ENCODE measurements around the gene SYT2.

Gene SYT2

DNA sequence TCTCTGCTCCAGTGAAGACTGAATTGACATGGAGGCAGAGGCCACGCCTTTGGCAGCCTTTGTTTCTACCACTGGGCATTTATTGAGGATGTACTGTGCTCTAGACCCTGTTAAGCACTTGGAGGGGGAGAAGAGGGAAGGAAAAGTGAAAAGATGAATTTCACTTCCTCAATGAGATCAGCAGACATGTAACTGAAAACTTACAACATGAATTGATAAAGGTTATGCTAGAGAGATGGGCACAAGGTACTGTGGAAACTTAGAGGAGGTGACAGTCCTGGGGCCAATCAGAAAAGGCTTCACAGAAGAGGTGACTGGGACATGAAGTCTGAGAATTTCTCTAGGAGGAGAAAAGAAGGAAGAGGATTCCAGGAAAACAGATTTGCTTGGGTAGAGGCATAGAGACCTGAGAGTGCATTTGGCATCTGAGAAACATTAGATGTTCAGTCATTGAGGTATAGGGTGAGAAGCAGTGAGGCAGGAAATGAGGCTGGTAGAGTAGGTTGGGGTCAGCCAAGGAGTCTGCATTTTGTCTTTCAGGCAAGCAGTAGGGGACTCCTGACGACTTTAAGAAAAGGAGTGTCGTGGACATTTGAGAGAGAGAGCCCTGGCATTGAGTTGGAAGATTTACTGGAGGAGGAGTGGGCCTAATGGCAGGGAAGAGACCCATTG lies 113.0 kb downstream of the SYT2 start:
- TF ChIP-seq POLR2AphosphoS5 (IDR thresholded peaks at IDR 0.05; ENCODE audit: low read depth, low read length) = no peak
- TF ChIP-seq TAF1 (IDR thresholded peaks at IDR 0.05; ENCODE audit: borderline replicate concordance, insufficient read depth, low read length) = no peak
- no peak for TF ChIP-seq SIN3A (IDR thresholded peaks at IDR 0.05; ENCODE audit: borderline replicate concordance, insufficient read depth, low read length)
- TF ChIP-seq, protein P1, sequence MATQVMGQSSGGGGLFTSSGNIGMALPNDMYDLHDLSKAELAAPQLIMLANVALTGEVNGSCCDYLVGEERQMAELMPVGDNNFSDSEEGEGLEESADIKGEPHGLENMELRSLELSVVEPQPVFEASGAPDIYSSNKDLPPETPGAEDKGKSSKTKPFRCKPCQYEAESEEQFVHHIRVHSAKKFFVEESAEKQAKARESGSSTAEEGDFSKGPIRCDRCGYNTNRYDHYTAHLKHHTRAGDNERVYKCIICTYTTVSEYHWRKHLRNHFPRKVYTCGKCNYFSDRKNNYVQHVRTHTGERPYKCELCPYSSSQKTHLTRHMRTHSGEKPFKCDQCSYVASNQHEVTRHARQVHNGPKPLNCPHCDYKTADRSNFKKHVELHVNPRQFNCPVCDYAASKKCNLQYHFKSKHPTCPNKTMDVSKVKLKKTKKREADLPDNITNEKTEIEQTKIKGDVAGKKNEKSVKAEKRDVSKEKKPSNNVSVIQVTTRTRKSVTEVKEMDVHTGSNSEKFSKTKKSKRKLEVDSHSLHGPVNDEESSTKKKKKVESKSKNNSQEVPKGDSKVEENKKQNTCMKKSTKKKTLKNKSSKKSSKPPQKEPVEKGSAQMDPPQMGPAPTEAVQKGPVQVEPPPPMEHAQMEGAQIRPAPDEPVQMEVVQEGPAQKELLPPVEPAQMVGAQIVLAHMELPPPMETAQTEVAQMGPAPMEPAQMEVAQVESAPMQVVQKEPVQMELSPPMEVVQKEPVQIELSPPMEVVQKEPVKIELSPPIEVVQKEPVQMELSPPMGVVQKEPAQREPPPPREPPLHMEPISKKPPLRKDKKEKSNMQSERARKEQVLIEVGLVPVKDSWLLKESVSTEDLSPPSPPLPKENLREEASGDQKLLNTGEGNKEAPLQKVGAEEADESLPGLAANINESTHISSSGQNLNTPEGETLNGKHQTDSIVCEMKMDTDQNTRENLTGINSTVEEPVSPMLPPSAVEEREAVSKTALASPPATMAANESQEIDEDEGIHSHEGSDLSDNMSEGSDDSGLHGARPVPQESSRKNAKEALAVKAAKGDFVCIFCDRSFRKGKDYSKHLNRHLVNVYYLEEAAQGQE (IDR thresholded peaks at IDR 0.05; ENCODE audit: insufficient read depth in 1 of 2, low read depth in 2 of 2, low read length in 2 of 2) = no peak
- no peak for TF ChIP-seq FOXP2 (optimal IDR thresholded peaks at IDR 0.05; ENCODE audit: borderline replicate concordance, extremely low read depth, extremely low read length, insufficient read depth)

DNA sequence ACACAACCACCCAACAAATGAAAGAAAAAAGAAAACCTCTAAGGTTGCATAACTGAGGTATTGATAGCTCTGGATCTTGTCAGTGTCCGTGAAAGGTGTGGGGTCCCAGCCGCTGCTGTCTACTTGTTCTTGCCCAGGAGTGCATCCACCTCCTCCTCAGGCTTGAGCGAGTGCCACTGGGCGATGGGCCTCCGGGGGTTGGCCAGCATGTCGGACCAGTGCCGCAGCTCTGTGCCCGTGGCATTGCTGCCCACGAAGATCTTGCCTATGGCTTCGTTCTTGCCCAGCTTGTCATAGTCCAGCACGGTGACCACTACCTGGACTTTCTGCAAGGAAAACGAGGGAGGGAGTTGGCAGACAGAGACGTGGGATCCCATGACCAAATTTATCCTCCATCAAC lies 113.6 kb downstream of the SYT2 start:
- TF ChIP-seq SIN3A (IDR thresholded peaks at IDR 0.05; ENCODE audit: borderline replicate concordance, insufficient read depth, low read length) (no peak), POLR2AphosphoS5 (IDR thresholded peaks at IDR 0.05; ENCODE audit: low read depth, low read length) (no peak), FOXP2 (optimal IDR thresholded peaks at IDR 0.05; ENCODE audit: borderline replicate concordance, extremely low read depth, extremely low read length, insufficient read depth) (no peak), TAF1 (IDR thresholded peaks at IDR 0.05; ENCODE audit: borderline replicate concordance, insufficient read depth, low read length) (no peak)
- TF ChIP-seq, protein P1 (IDR thresholded peaks at IDR 0.05; ENCODE audit: insufficient read depth in 1 of 2, low read depth in 2 of 2, low read length in 2 of 2) = no peak

DNA sequence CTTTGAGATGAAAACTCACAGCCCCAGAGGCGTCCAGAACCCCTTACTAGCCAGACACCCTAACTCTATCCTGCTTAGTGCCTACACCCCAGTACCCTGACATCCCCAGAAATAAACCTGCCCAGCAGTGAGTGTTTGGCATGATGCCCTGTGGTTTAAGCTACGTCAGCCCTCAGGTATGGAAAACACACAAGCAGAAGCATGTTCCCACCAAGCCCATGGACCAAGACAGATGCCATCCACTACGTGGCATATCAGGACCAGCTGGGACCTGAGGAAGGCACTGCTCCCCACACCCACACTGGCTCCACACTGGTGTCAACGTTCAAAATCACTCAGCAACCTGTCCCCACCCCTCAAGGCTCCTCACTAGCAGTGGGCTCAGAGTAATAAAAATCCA lies 116.4 kb downstream of the SYT2 start:
- TF ChIP-seq POLR2AphosphoS5 (IDR thresholded peaks at IDR 0.05; ENCODE audit: low read depth, low read length) = no peak

DNA sequence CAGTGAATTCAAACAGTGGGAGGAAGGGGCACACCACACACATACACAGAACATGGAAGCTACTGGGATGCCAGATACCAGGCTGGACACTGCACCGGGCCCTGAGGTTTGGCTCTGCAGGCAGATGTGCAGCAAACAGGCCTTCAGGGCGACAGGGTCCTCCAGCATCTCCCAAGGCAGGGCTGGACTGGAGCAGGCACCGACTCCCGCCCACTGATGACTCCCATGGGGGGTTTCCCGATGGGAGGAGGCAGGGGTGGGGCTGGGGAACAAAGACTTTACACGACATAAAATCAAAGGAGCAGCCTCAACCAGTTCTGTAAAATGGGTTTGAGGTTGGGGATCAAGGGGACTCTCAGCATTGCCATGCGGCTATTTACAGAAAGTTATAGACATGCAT lies 118.1 kb downstream of the SYT2 start:
- no peak for TF ChIP-seq TAF1 (IDR thresholded peaks at IDR 0.05; ENCODE audit: borderline replicate concordance, insufficient read depth, low read length)
- TF ChIP-seq SIN3A (IDR thresholded peaks at IDR 0.05; ENCODE audit: borderline replicate concordance, insufficient read depth, low read length) = no peak
- TF ChIP-seq, protein P1 (IDR thresholded peaks at IDR 0.05; ENCODE audit: insufficient read depth in 1 of 2, low read depth in 2 of 2, low read length in 2 of 2) = no peak
- no peak for TF ChIP-seq FOXP2 (optimal IDR thresholded peaks at IDR 0.05; ENCODE audit: borderline replicate concordance, extremely low read depth, extremely low read length, insufficient read depth)
- no peak for TF ChIP-seq POLR2AphosphoS5 (IDR thresholded peaks at IDR 0.05; ENCODE audit: low read depth, low read length)

DNA sequence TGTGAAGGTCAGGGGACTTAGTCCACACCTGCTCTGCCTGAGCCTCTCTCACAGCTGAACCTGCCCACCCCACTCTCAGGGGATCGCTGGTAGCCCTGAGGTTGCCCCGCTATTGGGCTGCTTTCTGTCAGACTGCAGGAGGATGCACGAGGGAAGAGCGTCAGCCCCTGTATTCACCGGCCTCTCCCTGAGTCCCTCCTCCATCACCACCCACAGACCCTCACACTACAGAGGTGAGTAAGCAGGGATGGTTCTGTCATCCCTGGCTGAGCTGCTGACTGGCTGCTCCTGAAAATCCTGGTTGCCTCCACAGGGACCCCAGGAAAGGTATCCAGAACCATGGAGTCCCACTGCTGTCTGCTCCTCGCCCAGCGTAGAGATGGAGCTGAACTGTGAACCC lies 118.7 kb downstream of the SYT2 start:
- no peak for TF ChIP-seq FOXP2 (optimal IDR thresholded peaks at IDR 0.05; ENCODE audit: borderline replicate concordance, extremely low read depth, extremely low read length, insufficient read depth)
- TF ChIP-seq, protein P1 (IDR thresholded peaks at IDR 0.05; ENCODE audit: insufficient read depth in 1 of 2, low read depth in 2 of 2, low read length in 2 of 2) = no peak
- no peak for TF ChIP-seq SIN3A (IDR thresholded peaks at IDR 0.05; ENCODE audit: borderline replicate concordance, insufficient read depth, low read length)
- no peak for TF ChIP-seq TAF1 (IDR thresholded peaks at IDR 0.05; ENCODE audit: borderline replicate concordance, insufficient read depth, low read length)
- no peak for TF ChIP-seq POLR2AphosphoS5 (IDR thresholded peaks at IDR 0.05; ENCODE audit: low read depth, low read length)

All from PFSK-1 (cell line).